ENCODE results near the gene HIVEP3.

- TF ChIP-seq EZH2 (IDR thresholded peaks at IDR 0.05) (no peak), POLR2AphosphoS5 (IDR thresholded peaks at IDR 0.05; ENCODE audit: borderline replicate concordance, low read depth, low read length) (no peak)
Observed at GRCh38 chr1:41682149-41682548, 236.6 kb downstream of the HIVEP3 start.
